ENCODE results near the gene SELPLG.
A peak's percentile ranks its signal among the peaks of the same experiment; 100 is the strongest.

SELPLG gene

GRCh38 chr12:108676707-108677106, 43.0 kb upstream of the SELPLG start:
- CTCF ChIA-PET = no interaction called here
- POLR2A ChIA-PET = no interaction called here
- TF ChIP-seq LEF1 (IDR thresholded peaks at IDR 0.05; ENCODE audit: borderline replicate concordance) = no peak
- no peak for TF ChIP-seq ZNF384 (IDR thresholded peaks at IDR 0.05)
- TF ChIP-seq FOXK2 (IDR thresholded peaks at IDR 0.05) = no peak
- no peak for TF ChIP-seq BHLHE40 (IDR thresholded peaks at IDR 0.05; ENCODE audit: borderline replicate concordance)
- no peak for DNase-seq (ENCODE audit: extremely low spot score)

GRCh38 chr12:108675792-108676191, 42.1 kb upstream of the SELPLG start:
- CTCF ChIA-PET = no interaction called here
- POLR2A ChIA-PET = no interaction called here
- DNase-seq (ENCODE audit: extremely low spot score) = no peak
- TF ChIP-seq FOXK2 (IDR thresholded peaks at IDR 0.05) (no peak), SUZ12 (IDR thresholded peaks at IDR 0.05) (no peak), ELF4 (IDR thresholded peaks at IDR 0.05) (no peak), CTBP1 (IDR thresholded peaks at IDR 0.05; ENCODE audit: borderline replicate concordance) (no peak)

GRCh38 chr12:108672054-108672453, 38.4 kb upstream of the SELPLG start:
- DNase-seq (ENCODE audit: extremely low spot score) = no peak
- TF ChIP-seq PKNOX1 (IDR thresholded peaks at IDR 0.05) (peak; percentile 45; the same call in 1 of the 2 replicates), SUZ12 (IDR thresholded peaks at IDR 0.05) (no peak), SP1 (IDR thresholded peaks at IDR 0.05) (no peak)
- ChIA-PET CTCF (no interaction called here), POLR2A (no interaction called here)

GRCh38 chr12:108671110-108671509, 37.4 kb upstream of the SELPLG start:
- POLR2A ChIA-PET = no interaction called here
- CTCF ChIA-PET = no interaction called here
- TF ChIP-seq ELF4 (IDR thresholded peaks at IDR 0.05) (no peak), TARDBP (IDR thresholded peaks at IDR 0.05) (no peak), NFRKB (IDR thresholded peaks at IDR 0.05) (no peak), PKNOX1 (IDR thresholded peaks at IDR 0.05) (no peak), L3MBTL2 (conservative IDR thresholded peaks at IDR 0.05) (no peak), FOXK2 (IDR thresholded peaks at IDR 0.05) (no peak), LEF1 (IDR thresholded peaks at IDR 0.05; ENCODE audit: borderline replicate concordance) (no peak), FOXM1 (IDR thresholded peaks at IDR 0.05; ENCODE audit: borderline replicate concordance) (no peak), FOXA1 (IDR thresholded peaks at IDR 0.05) (no peak), HDGF (IDR thresholded peaks at IDR 0.05; ENCODE audit: borderline replicate concordance) (no peak), ARNT (IDR thresholded peaks at IDR 0.05) (no peak), CTBP1 (IDR thresholded peaks at IDR 0.05; ENCODE audit: borderline replicate concordance) (no peak), SUZ12 (IDR thresholded peaks at IDR 0.05) (no peak), BHLHE40 (IDR thresholded peaks at IDR 0.05; ENCODE audit: borderline replicate concordance) (no peak), SP1 (IDR thresholded peaks at IDR 0.05) (no peak)
- no peak for DNase-seq (ENCODE audit: extremely low spot score)

- CTCF ChIA-PET = no interaction called here
- DNase-seq (ENCODE audit: extremely low spot score) = no peak
- POLR2A ChIA-PET = interaction anchor here (0.6 kb wide), 1 partner anchor 423 kb away, joined by 3 read pairs; the partner anchor contains the start of gene ALKBH2
- TF ChIP-seq SP1 (IDR thresholded peaks at IDR 0.05) (no peak), LEF1 (IDR thresholded peaks at IDR 0.05; ENCODE audit: borderline replicate concordance) (no peak), HDGF (IDR thresholded peaks at IDR 0.05; ENCODE audit: borderline replicate concordance) (no peak), ARNT (IDR thresholded peaks at IDR 0.05) (no peak), FOXA1 (IDR thresholded peaks at IDR 0.05) (no peak), PKNOX1 (IDR thresholded peaks at IDR 0.05) (no peak), FOXK2 (IDR thresholded peaks at IDR 0.05) (no peak), ZNF384 (IDR thresholded peaks at IDR 0.05) (no peak), L3MBTL2 (conservative IDR thresholded peaks at IDR 0.05) (no peak), FOXM1 (IDR thresholded peaks at IDR 0.05; ENCODE audit: borderline replicate concordance) (no peak), NFRKB (IDR thresholded peaks at IDR 0.05) (no peak), ELF4 (IDR thresholded peaks at IDR 0.05) (no peak), TARDBP (IDR thresholded peaks at IDR 0.05) (no peak), SUZ12 (IDR thresholded peaks at IDR 0.05) (no peak), BHLHE40 (IDR thresholded peaks at IDR 0.05; ENCODE audit: borderline replicate concordance) (no peak), CTBP1 (IDR thresholded peaks at IDR 0.05; ENCODE audit: borderline replicate concordance) (no peak)
These were observed 36.5 kb upstream of the SELPLG start for GRCh38 chr12:108670066-108670631.

- DNase-seq (ENCODE audit: extremely low spot score) = no peak
- TF ChIP-seq ARNT (IDR thresholded peaks at IDR 0.05) = no peak
- no peak for TF ChIP-seq ZNF384 (IDR thresholded peaks at IDR 0.05)
- TF ChIP-seq L3MBTL2 (conservative IDR thresholded peaks at IDR 0.05) = no peak
- TF ChIP-seq TARDBP (IDR thresholded peaks at IDR 0.05) = no peak
- TF ChIP-seq FOXK2 (IDR thresholded peaks at IDR 0.05) = no peak
- POLR2A ChIA-PET = no interaction called here
- CTCF ChIA-PET = interaction anchor here (0.6 to 1.5 kb wide), 2 partner anchors 136 to 718 kb away, joined by 3 to 7 read pairs; no protein-coding TSS in a partner anchor
These were observed 34.8 kb upstream of the SELPLG start for GRCh38 chr12:108668542-108668941.

- ChIA-PET CTCF (interaction anchor here (0.6 to 1.5 kb wide), 2 partner anchors 136 to 718 kb away, joined by 3 to 7 read pairs; no protein-coding TSS in a partner anchor), POLR2A (no interaction called here)
- TF ChIP-seq FOXM1 (IDR thresholded peaks at IDR 0.05; ENCODE audit: borderline replicate concordance) (no peak), BHLHE40 (IDR thresholded peaks at IDR 0.05; ENCODE audit: borderline replicate concordance) (no peak), ELF4 (IDR thresholded peaks at IDR 0.05) (no peak), HDGF (IDR thresholded peaks at IDR 0.05; ENCODE audit: borderline replicate concordance) (no peak), PKNOX1 (IDR thresholded peaks at IDR 0.05) (no peak)
- no peak for DNase-seq (ENCODE audit: extremely low spot score)
These were observed 34.4 kb upstream of the SELPLG start for GRCh38 chr12:108668063-108668462.

All from HEK293T (cell line).